ENCODE measurements around the gene THRAP3. TPM values are rescaled to one million over a fixed set of nuclear protein-coding genes. Genes with fewer than 3 reads are reported as not detected.
"Not testable (repeated sequence)": the region's sequence is repeated elsewhere in the genome, so short reads cannot be mapped to it uniquely, and the experiment has no call there.

THRAP3 gene
- 100 to 1,000 TPM; 118 to 131 TPM for total RNA-seq

GRCh38 chr1:36223996-36224536 lies at the start of gene THRAP3:
Gene THRAP3, plus strand, starts transcription at chr1:36224443. Its CDS starts 58,121 bp downstream, at chr1:36282564.
- DNase-seq (ENCODE audit: low spot score) (peak; percentile 100), ATAC-seq (peak; percentile 96)
- Mint-ChIP-seq H3K27ac (peak within 1 kb of the TSS; percentile 96 to 98), H3K4me3 (peak within 1 kb of the TSS; percentile 99), H3K4me1 (ENCODE audit: low read depth in 2 of 2) (peaks cover 26 to 37% of the 10 kb centered on the region in 2 donors), H3K27me3 (no peaks in the 10 kb centered on the region), H3K9me3 (no peaks in the 10 kb centered on the region), H3K36me3 (peaks cover 12% of the 10 kb centered on the region)

- Mint-ChIP-seq H3K36me3 (peaks cover 17% of the 10 kb centered on the region), H3K27ac (no peak overlapping the region), H3K4me1 (ENCODE audit: low read depth in 2 of 2) (peaks cover 6 to 15% of the 10 kb centered on the region in 2 donors), H3K4me3 (no peak overlapping the region), H3K9me3 (no peaks in the 10 kb centered on the region), H3K27me3 (no peaks in the 10 kb centered on the region)
- ATAC-seq, result no peak
- DNase-seq (ENCODE audit: low spot score), result no peak
Measured at GRCh38 chr1:36174713-36175112, 49.5 kb upstream of the THRAP3 start.

GRCh38 chr1:36175137-36176095 lies 48.8 kb upstream of the THRAP3 start:
- peaks cover 6 to 10% of the 10 kb centered on the region in 2 donors for H3K4me1 Mint-ChIP-seq (ENCODE audit: low read depth in 2 of 2)
- no peaks in the 10 kb centered on the region for H3K9me3 Mint-ChIP-seq
- no peak overlapping the region for H3K27ac Mint-ChIP-seq
- no peak overlapping the region for H3K4me3 Mint-ChIP-seq
- no peaks in the 10 kb centered on the region for H3K27me3 Mint-ChIP-seq
- DNase-seq (ENCODE audit: low spot score) (no peak), ATAC-seq (no peak)
- H3K36me3 Mint-ChIP-seq, result peaks cover 12% of the 10 kb centered on the region

GRCh38 chr1:36176106-36176949 lies 47.9 kb upstream of the THRAP3 start:
- ATAC-seq, result no peak
- DNase-seq (ENCODE audit: low spot score), result no peak
- Mint-ChIP-seq H3K27ac (no peak overlapping the region), H3K27me3 (no peaks in the 10 kb centered on the region), H3K4me1 (ENCODE audit: low read depth in 2 of 2) (peaks cover 6 to 7% of the 10 kb centered on the region in 2 donors), H3K9me3 (no peaks in the 10 kb centered on the region), H3K4me3 (no peak overlapping the region), H3K36me3 (peaks cover 9% of the 10 kb centered on the region)

- DNase-seq (ENCODE audit: low spot score) (no peak), ATAC-seq (no peak)
- Mint-ChIP-seq H3K4me1 (ENCODE audit: low read depth in 2 of 2) (peaks cover 6 to 7% of the 10 kb centered on the region in 2 donors), H3K36me3 (peaks cover 9% of the 10 kb centered on the region), H3K4me3 (no peak overlapping the region), H3K27ac (no peak overlapping the region), H3K27me3 (no peaks in the 10 kb centered on the region), H3K9me3 (no peaks in the 10 kb centered on the region)
Measured at GRCh38 chr1:36177589-36178431, 46.4 kb upstream of the THRAP3 start.

GRCh38 chr1:36178471-36179219 lies 45.6 kb upstream of the THRAP3 start:
- Mint-ChIP-seq H3K4me1 (ENCODE audit: low read depth in 2 of 2) (peaks cover 6% of the 10 kb centered on the region in 2 donors), H3K4me3 (no peak overlapping the region), H3K27me3 (no peaks in the 10 kb centered on the region), H3K9me3 (no peaks in the 10 kb centered on the region), H3K36me3 (peaks cover 7% of the 10 kb centered on the region), H3K27ac (no peak overlapping the region)
- no peak for DNase-seq (ENCODE audit: low spot score)
- ATAC-seq, result no peak

GRCh38 chr1:36179220-36179600 lies 45.0 kb upstream of the THRAP3 start:
- Mint-ChIP-seq H3K27ac (no peak overlapping the region), H3K9me3 (no peaks in the 10 kb centered on the region), H3K4me3 (no peak overlapping the region), H3K4me1 (ENCODE audit: low read depth in 2 of 2) (peaks cover under 1 to 2% of the 10 kb centered on the region in 2 donors), H3K27me3 (no peaks in the 10 kb centered on the region), H3K36me3 (peaks cover 1% of the 10 kb centered on the region)
- ATAC-seq (no peak), DNase-seq (ENCODE audit: low spot score) (no peak)

GRCh38 chr1:36182734-36183133 lies 41.5 kb upstream of the THRAP3 start:
- Mint-ChIP-seq H3K4me1 (ENCODE audit: low read depth in 2 of 2) (no peaks in the 10 kb centered on the region), H3K36me3 (no peaks in the 10 kb centered on the region), H3K9me3 (no peaks in the 10 kb centered on the region), H3K27ac (peak overlapping the region; percentile 0 to 3), H3K4me3 (no peak overlapping the region), H3K27me3 (no peaks in the 10 kb centered on the region)
- DNase-seq (ENCODE audit: low spot score) (no peak), ATAC-seq (no peak)

GRCh38 chr1:36183309-36183856 lies 40.9 kb upstream of the THRAP3 start:
- Mint-ChIP-seq H3K4me3 (no peak overlapping the region), H3K36me3 (no peaks in the 10 kb centered on the region), H3K4me1 (ENCODE audit: low read depth in 2 of 2) (peaks cover 4 to 6% of the 10 kb centered on the region in 2 donors), H3K27me3 (no peaks in the 10 kb centered on the region), H3K9me3 (no peaks in the 10 kb centered on the region), H3K27ac (no peak overlapping the region)
- ATAC-seq (no peak), DNase-seq (ENCODE audit: low spot score) (no peak)

- Mint-ChIP-seq H3K27ac (peak overlapping the region in 1 of 2 donors; percentile 77), H3K4me3 (no peak overlapping the region), H3K36me3 (no peaks in the 10 kb centered on the region), H3K27me3 (no peaks in the 10 kb centered on the region), H3K4me1 (ENCODE audit: low read depth in 2 of 2) (peaks cover 4 to 6% of the 10 kb centered on the region in 2 donors), H3K9me3 (no peaks in the 10 kb centered on the region)
- DNase-seq (ENCODE audit: low spot score) (peak; percentile 82), ATAC-seq (peak; percentile 92 to 93)
Measured at GRCh38 chr1:36187800-36188593, 36.2 kb upstream of the THRAP3 start.

- H3K4me3 Mint-ChIP-seq; ATAC-seq; H3K27me3 Mint-ChIP-seq; H3K27ac Mint-ChIP-seq; H3K9me3 Mint-ChIP-seq; H3K4me1 Mint-ChIP-seq (ENCODE audit: low read depth in 2 of 2); H3K36me3 Mint-ChIP-seq; DNase-seq (ENCODE audit: low spot score): not testable (repeated sequence)
Measured at GRCh38 chr1:36196805-36197204, 27.4 kb upstream of the THRAP3 start.

GRCh38 chr1:36198641-36199040 lies 25.6 kb upstream of the THRAP3 start:
- no peak for ATAC-seq

More at GRCh38 chr1:36198641-36199040, 25.6 kb upstream of the THRAP3 start:
- H3K4me1 Mint-ChIP-seq (ENCODE audit: low read depth in 2 of 2), result no peaks in the 10 kb centered on the region
- no peak overlapping the region for H3K4me3 Mint-ChIP-seq
- no peak for DNase-seq (ENCODE audit: low spot score)
- no peaks in the 10 kb centered on the region for H3K36me3 Mint-ChIP-seq
- no peak overlapping the region for H3K27ac Mint-ChIP-seq
- H3K9me3 Mint-ChIP-seq, result no peaks in the 10 kb centered on the region
- H3K27me3 Mint-ChIP-seq, result peaks cover 0 to 7% of the 10 kb centered on the region in 2 donors

Measured in natural killer cell treated with Interleukin-12 subunit alpha and Interleukin-12 subunit beta and Interleukin-15 and Interleukin-18, amount 100 ng/mL, for 72 hours (primary cell).